GM10266 (cell line): ENCODE measurements around the gene PGAP6.
"Not testable (repeated sequence)": the region's sequence is repeated elsewhere in the genome, so short reads cannot be mapped to it uniquely, and the experiment has no call there.

Source experiments
- DNase-seq: peaks from one replicate; pipeline ENCODE4 v3.0.0; 2012; ENCODE audit errors: extremely low spot score
- CTCF ChIP-seq: IDR thresholded peaks from 2 replicates; pipeline ENCODE4 v1.5.1; 2012; ENCODE audit warnings: mild to moderate bottlenecking, low read depth; ENCODE audit not compliant: control insufficient read depth, insufficient read depth; ENCODE audit errors: missing control alignments

Gene PGAP6

GRCh38 chr16:347203-347602 lies 34.6 kb downstream of the PGAP6 start:
- no peak for TF ChIP-seq CTCF

GRCh38 chr16:346587-346986 lies 35.2 kb downstream of the PGAP6 start:
- TF ChIP-seq CTCF = no peak
- no peak for DNase-seq

More at GRCh38 chr16:347203-347602, 34.6 kb downstream of the PGAP6 start:
- DNase-seq = no peak

- TF ChIP-seq CTCF = no peak
Measured at GRCh38 chr16:345772-346171, 36.0 kb downstream of the PGAP6 start.

GRCh38 chr16:342455-343213 lies 39.1 kb downstream of the PGAP6 start:
- DNase-seq = no peak
- no peak for TF ChIP-seq CTCF

More at GRCh38 chr16:345772-346171, 36.0 kb downstream of the PGAP6 start:
- no peak for DNase-seq

- not testable (repeated sequence) for DNase-seq
Measured at GRCh38 chr16:341974-342336, 39.8 kb downstream of the PGAP6 start.

- not testable (repeated sequence) for DNase-seq
Measured at GRCh38 chr16:341095-341973, 40.4 kb downstream of the PGAP6 start.

GRCh38 chr16:340370-341091 lies 41.2 kb downstream of the PGAP6 start:
- no peak for TF ChIP-seq CTCF
- no peak for DNase-seq

GRCh38 chr16:339680-340079 lies 42.1 kb downstream of the PGAP6 start:
- no peak for TF ChIP-seq CTCF
- no peak for DNase-seq
